Measurements from ENCODE around the gene NOL6. TPM values are rescaled to one million over a fixed set of nuclear protein-coding genes. Genes with fewer than 3 reads are reported as not detected.

The NOL6 gene
- total RNA-seq, 4 donors from 2014 or later, result 8.9 to 29.1 (median 12.7) TPM

- Histone ChIP-seq H3K27ac (no peak overlapping the region), H3K27me3 (no peaks in the 10 kb centered on the region), H3K36me3 (no peaks in the 10 kb centered on the region), H3K4me3 (no peak overlapping the region), H3K4me1 (peaks cover 0 to 4% (median 0%) of the 10 kb centered on the region in 4 donors), H3K9me3 (no peaks in the 10 kb centered on the region)
- intact Hi-C loops (cut with DNase I; ENCODE audit: low total_unique reads) (no loop called here), in situ Hi-C loops (cut with MboI; ENCODE audit: low pct_ligation_motif_present in 1 of 4, low pct_unique_long_range_greater_than_20kb in 1 of 4, low sequenced_read_pairs in 3 of 4) (no loop called here)
- WGBS, 2 donors (ENCODE audit: low coverage in 1 of 2), result 88% methylated on average over 8 of the region's 8 CpGs; no CpG with 5 or more reads in 1 of the 2 donors
- DNase-seq, result no peak
- TF ChIP-seq POLR2AphosphoS5 (IDR thresholded peaks at IDR 0.05), result no peak
- no peak for TF ChIP-seq POLR2A (IDR thresholded peaks at IDR 0.05)
- TF ChIP-seq EP300 (IDR thresholded peaks at IDR 0.05; ENCODE audit: low read depth), result no peak
- no peak for TF ChIP-seq CTCF (IDR thresholded peaks at IDR 0.05)
Observed at GRCh38 chr9:33435821-33436277, 37.9 kb downstream of the NOL6 start.

GRCh38 chr9:33434317-33435105 lies 39.2 kb downstream of the NOL6 start:
- in situ Hi-C loops (cut with MboI; ENCODE audit: low pct_ligation_motif_present in 1 of 4, low pct_unique_long_range_greater_than_20kb in 1 of 4, low sequenced_read_pairs in 3 of 4), result no loop called here
- Histone ChIP-seq H3K27ac (no peak overlapping the region), H3K27me3 (no peaks in the 10 kb centered on the region), H3K9me3 (no peaks in the 10 kb centered on the region), H3K4me1 (peaks cover 0 to 2% (median 0%) of the 10 kb centered on the region in 4 donors), H3K4me3 (no peak overlapping the region), H3K36me3 (no peaks in the 10 kb centered on the region)
- no peak for DNase-seq
- WGBS, 2 donors (ENCODE audit: low coverage in 1 of 2), result 80 to 82% methylated on average over 3 to 11 of the region's 16 CpGs
- TF ChIP-seq EP300 (IDR thresholded peaks at IDR 0.05; ENCODE audit: low read depth) (no peak), CTCF (IDR thresholded peaks at IDR 0.05) (no peak), POLR2AphosphoS5 (IDR thresholded peaks at IDR 0.05) (no peak), POLR2A (IDR thresholded peaks at IDR 0.05) (no peak)
- intact Hi-C loops (cut with DNase I; ENCODE audit: low total_unique reads), result no loop called here

- Histone ChIP-seq H3K27ac (no peak overlapping the region), H3K36me3 (no peaks in the 10 kb centered on the region), H3K4me3 (no peak overlapping the region), H3K9me3 (no peaks in the 10 kb centered on the region), H3K27me3 (no peaks in the 10 kb centered on the region), H3K4me1 (no peaks in the 10 kb centered on the region)
- in situ Hi-C loops (cut with MboI; ENCODE audit: low pct_ligation_motif_present in 1 of 4, low pct_unique_long_range_greater_than_20kb in 1 of 4, low sequenced_read_pairs in 3 of 4) (no loop called here), intact Hi-C loops (cut with DNase I; ENCODE audit: low total_unique reads) (no loop called here)
- TF ChIP-seq POLR2A (IDR thresholded peaks at IDR 0.05), result no peak
- TF ChIP-seq POLR2AphosphoS5 (IDR thresholded peaks at IDR 0.05), result no peak
- no peak for TF ChIP-seq EP300 (IDR thresholded peaks at IDR 0.05; ENCODE audit: low read depth)
- DNase-seq, result no peak
- 88 to 92% methylated on average over 4 to 8 of the region's 8 CpGs for WGBS, 2 donors (ENCODE audit: low coverage in 1 of 2)
Observed at GRCh38 chr9:33433871-33434270, 39.9 kb downstream of the NOL6 start.

- Histone ChIP-seq H3K9me3 (no peaks in the 10 kb centered on the region), H3K27me3 (no peaks in the 10 kb centered on the region), H3K27ac (no peak overlapping the region), H3K36me3 (no peaks in the 10 kb centered on the region), H3K4me1 (no peaks in the 10 kb centered on the region), H3K4me3 (no peak overlapping the region)
- 78 to 80% methylated on average over 1 to 2 of the region's 2 CpGs for WGBS, 2 donors (ENCODE audit: low coverage in 1 of 2)
- DNase-seq, result no peak
- intact Hi-C loops (cut with DNase I; ENCODE audit: low total_unique reads), result no loop called here
- in situ Hi-C loops (cut with MboI; ENCODE audit: low pct_ligation_motif_present in 1 of 4, low pct_unique_long_range_greater_than_20kb in 1 of 4, low sequenced_read_pairs in 3 of 4), result no loop called here
- TF ChIP-seq POLR2AphosphoS5 (IDR thresholded peaks at IDR 0.05) (no peak), POLR2A (IDR thresholded peaks at IDR 0.05) (no peak), CTCF (IDR thresholded peaks at IDR 0.05) (no peak), EP300 (IDR thresholded peaks at IDR 0.05; ENCODE audit: low read depth) (no peak)
Observed at GRCh38 chr9:33431420-33431819, 42.3 kb downstream of the NOL6 start.
